Activated CD4-positive, alpha-beta T cell treated with anti-CD3 and anti-CD28 coated beads for 1 hour (primary cell): Measurements from ENCODE around the gene CTRB1.

Experiments
- DNase-seq: peaks from one replicate; pipeline ENCODE4 v3.0.0-alpha.2; 2020

The CTRB1 gene

DNA sequence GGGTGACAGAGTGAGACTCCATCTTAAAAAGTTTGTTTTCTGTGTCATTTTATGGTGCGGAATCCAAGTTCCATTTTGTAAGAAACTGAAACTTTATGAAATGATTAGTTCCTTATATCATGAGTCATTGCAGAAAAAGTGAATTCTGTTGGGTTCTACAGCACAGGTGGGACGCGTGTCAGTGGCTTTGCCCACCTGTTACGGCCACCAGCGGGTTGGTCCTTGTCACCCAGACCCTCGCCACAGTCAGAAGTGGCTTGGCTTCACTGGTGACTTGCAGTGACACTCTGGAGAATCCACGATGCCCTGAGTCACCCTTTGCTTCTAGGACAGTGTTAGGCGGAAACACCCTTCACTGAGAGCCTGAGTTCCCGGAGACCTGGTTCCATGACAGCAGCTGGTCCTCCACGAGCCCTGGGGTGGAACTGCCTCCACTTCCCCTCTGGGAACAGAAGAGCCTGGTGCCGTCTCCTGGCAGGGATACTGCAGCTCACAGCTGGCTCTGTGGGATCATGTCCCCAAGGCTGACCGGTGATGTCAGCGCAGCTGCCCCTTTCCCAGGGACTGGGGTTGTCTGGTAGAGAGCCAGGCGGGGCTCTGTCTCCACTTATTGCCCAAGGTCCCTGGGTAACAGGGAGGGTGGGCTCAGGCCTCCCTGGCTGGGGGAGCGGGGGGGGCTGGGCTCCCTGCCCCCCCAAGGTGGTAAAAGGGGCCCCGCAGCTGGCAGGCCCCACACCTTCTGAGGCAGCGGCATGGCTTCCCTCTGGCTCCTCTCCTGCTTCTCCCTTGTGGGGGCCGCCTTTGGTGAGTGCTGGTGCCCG lies at the start of gene CTRB1:
Gene CTRB1 (plus strand): TSS at position 733 of the 821 bp plus-strand sequence. CDS start 20 bp downstream, at position 753.
- no peak for DNase-seq

- DNase-seq: no peak
Observed at GRCh38 chr16:75169899-75170405, 48.8 kb upstream of the CTRB1 start.

DNA sequence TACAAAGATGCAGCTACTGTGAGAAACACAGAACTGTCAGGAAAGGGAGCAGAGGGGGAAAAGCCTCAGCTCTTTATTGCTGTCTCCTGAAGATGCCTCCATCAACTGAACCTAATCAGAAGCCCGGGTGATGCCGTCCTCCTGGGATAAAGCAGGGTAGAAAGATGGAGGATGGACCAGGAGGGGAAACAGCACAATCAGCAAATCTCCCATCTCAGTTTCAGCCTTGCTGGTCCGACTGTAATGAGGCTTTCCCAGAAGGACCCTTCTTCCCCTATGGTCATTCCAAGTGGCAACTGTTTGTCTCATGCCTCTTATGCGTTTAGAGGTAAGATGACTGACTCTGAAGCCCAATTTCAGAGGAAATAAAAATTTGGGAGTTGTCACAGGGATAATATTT lies 46.2 kb upstream of the CTRB1 start:
- DNase-seq: no peak

DNA sequence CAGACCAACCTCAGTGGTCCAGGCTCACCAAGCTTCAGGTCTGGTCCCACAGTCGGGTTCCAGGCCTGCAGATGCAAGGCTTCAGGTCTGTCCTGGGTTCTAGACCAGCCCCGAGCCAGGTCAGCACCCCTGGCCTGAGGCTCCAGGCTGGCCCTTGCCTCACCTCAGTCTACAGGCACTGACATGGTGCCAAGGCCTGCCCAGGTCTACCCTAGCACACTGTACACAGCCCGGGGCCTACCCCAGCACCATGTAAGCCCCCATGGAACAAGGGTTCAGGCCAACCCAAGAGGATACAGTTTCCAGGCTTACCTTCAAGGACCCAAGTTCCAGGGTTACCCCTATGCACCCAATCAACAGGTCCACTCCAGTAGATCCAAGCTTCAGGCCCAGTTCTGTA lies 43.7 kb upstream of the CTRB1 start:
- no peak for DNase-seq

GRCh38 chr16:75176926-75177325 lies 41.9 kb upstream of the CTRB1 start:
- no peak for DNase-seq

- DNase-seq: no peak
Observed at GRCh38 chr16:75179208-75179607, 39.6 kb upstream of the CTRB1 start.

GRCh38 chr16:75181630-75182029 lies 37.2 kb upstream of the CTRB1 start:
- no peak for DNase-seq

- no peak for DNase-seq
Observed at GRCh38 chr16:75188832-75189477, 29.8 kb upstream of the CTRB1 start.

GRCh38 chr16:75189638-75190245 lies 29.0 kb upstream of the CTRB1 start:
- DNase-seq: no peak

DNA sequence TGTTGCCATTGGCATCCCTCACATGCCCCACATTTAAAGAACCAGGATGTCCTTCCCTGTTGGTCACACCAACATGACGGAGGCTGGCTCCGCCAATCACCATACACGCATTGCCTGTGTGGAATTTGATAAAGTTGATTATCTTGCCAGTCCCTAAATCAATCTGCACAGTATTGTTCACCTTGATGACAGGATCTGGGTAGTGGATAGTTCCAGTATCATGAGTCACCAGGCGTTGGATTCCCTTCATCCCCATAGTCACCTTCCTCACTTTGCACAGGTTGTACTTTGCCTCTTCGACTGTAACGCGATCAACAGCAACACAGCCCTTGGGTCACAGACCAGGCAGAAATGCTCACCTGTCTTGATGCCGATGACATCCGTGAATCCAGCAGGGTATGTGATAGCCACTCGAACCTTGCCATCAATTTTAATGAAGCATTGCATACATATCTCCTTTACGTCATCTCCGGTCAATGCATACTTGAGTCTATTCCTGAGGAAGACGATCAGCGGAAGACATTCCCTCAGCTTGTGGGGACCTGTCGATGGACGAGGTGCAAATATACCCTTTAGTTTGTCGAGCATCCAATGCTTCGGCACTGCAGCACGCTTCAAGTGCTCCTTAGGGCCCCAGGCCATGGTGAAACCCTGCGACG lies 26.1 kb upstream of the CTRB1 start:
- no peak for DNase-seq

GRCh38 chr16:75193265-75193650 lies 25.5 kb upstream of the CTRB1 start:
- DNase-seq: no peak

DNA sequence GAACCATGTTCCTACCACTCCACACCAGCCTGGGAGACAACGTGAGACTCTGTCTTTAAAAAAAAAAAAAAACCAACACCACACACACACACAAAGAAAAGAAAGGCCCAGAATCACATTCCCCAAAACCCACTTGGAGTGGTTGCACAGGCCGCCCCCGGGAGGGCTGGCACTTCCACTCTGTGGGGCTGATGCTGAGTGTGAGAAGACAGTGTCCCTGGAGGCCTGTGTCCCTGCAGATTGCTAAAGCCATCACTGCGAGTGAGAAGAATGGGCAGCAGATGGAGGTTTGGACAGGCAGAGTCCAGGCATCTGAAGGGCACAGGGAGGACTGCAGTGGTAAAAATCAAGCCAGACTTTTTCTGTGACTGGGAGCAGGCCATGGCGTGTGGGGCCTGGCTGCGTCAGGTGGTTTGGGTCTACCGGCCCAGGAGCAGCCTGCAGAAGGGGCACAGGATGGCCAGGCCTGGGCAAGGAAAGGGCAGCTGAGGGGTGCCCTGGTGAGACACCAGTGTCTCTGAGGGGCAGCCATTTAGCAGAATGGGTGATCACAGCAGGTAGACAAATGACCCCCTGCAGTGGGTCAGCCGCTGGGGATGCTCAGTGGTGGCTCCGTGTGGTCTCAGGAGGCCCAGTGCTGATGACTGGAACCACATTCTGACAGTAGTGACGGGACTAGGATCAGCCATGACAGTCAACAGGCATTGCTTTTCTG lies 24.9 kb upstream of the CTRB1 start:
- DNase-seq: no peak

GRCh38 chr16:75195811-75196790 lies 22.7 kb upstream of the CTRB1 start:
- no peak for DNase-seq

DNA sequence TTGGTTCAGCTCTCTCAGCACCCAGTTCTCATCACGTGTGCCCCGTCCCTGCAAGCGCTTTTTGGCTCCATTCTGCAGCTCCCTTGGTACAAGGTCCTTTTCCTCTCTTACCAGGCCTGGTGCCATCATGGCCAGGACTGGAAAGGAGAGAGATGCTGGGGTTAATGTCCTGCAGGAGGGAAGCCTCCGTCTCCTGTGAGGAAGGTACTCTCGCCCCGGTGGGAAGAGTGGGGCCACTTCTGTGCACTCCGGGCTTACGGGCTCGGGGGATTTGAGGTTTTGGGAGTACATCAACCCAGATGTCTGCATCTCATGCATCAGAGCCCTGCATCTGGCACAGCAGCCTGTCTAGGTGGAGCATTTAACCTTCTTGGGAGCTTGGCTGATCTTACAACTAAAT lies 22.0 kb upstream of the CTRB1 start:
- DNase-seq: no peak

GRCh38 chr16:75197522-75198134 lies 21.2 kb upstream of the CTRB1 start:
- DNase-seq: no peak

- no peak for DNase-seq
Observed at GRCh38 chr16:75198135-75198600, 20.6 kb upstream of the CTRB1 start.

- no peak for DNase-seq
Observed at GRCh38 chr16:75202069-75202590, 16.7 kb upstream of the CTRB1 start.

- no peak for DNase-seq
Observed at GRCh38 chr16:75203096-75203495, 15.7 kb upstream of the CTRB1 start.

GRCh38 chr16:75203667-75204409 lies 14.9 kb upstream of the CTRB1 start:
- DNase-seq: no peak

GRCh38 chr16:75204410-75204758 lies 14.4 kb upstream of the CTRB1 start:
- no peak for DNase-seq
